AG09319 (cell line): ENCODE data around the gene CCDC192.

Experiments
- DNase-seq: peaks from one replicate; pipeline ENCODE4 v3.0.0-alpha.2; 2010; ENCODE audit warnings: low read depth; ENCODE audit errors: extremely low read depth
- CTCF ChIP-seq: IDR thresholded peaks from 2 replicates; pipeline ENCODE4 v1.5.1; 2011; ENCODE audit warnings: low read depth, mild to moderate bottlenecking, inconsistent platforms, low read length, moderate library complexity

Gene CCDC192

GRCh38 chr5:127976991-127977717, 274.0 kb downstream of the CCDC192 start:
- no peak for TF ChIP-seq CTCF

GRCh38 chr5:127978738-127979300, 275.6 kb downstream of the CCDC192 start:
- TF ChIP-seq CTCF, result no peak
- DNase-seq, result no peak

More at GRCh38 chr5:127976991-127977717, 274.0 kb downstream of the CCDC192 start:
- DNase-seq, result no peak

GRCh38 chr5:127979475-127979874, 276.3 kb downstream of the CCDC192 start:
- no peak for TF ChIP-seq CTCF
- no peak for DNase-seq

GRCh38 chr5:127980843-127981242, 277.7 kb downstream of the CCDC192 start:
- no peak for DNase-seq
- no peak for TF ChIP-seq CTCF

GRCh38 chr5:127981498-127981897, 278.3 kb downstream of the CCDC192 start:
- TF ChIP-seq CTCF, result no peak
- no peak for DNase-seq

GRCh38 chr5:127985811-127986325, 282.7 kb downstream of the CCDC192 start:
- no peak for TF ChIP-seq CTCF

More at GRCh38 chr5:127985811-127986325, 282.7 kb downstream of the CCDC192 start:
- no peak for DNase-seq
